HG03457 (cell line): ENCODE results near the gene RCC1.
"Not testable (repeated sequence)": the region's sequence is repeated elsewhere in the genome, so short reads cannot be mapped to it uniquely, and the experiment has no call there.

Source experiments
- ATAC-seq: cut with Tn5 transposase; IDR thresholded peaks from one replicate; pipeline ENCODE4 v1.9.1; 2021; ENCODE audit warnings: moderate number of reproducible peaks; ENCODE audit not compliant: unreplicated experiment

RCC1 gene

GRCh38 chr1:28505406-28506187, at the start of gene RCC1:
TSS of gene RCC1 (plus strand) at chr1:28506043. CDS start at chr1:28529867, 23,824 bp downstream.
- peak; percentile 58 for ATAC-seq

GRCh38 chr1:28456078-28456477, 49.8 kb upstream of the RCC1 start:
- ATAC-seq, result no peak

- ATAC-seq, result no peak
Measured at GRCh38 chr1:28457678-28458077, 48.2 kb upstream of the RCC1 start.

- no peak for ATAC-seq
Measured at GRCh38 chr1:28458237-28459228, 47.3 kb upstream of the RCC1 start.

- no peak for ATAC-seq
Measured at GRCh38 chr1:28466226-28466778, 39.5 kb upstream of the RCC1 start.

GRCh38 chr1:28470146-28470545, 35.7 kb upstream of the RCC1 start:
- ATAC-seq, result no peak

GRCh38 chr1:28479497-28479896, 26.3 kb upstream of the RCC1 start:
- ATAC-seq, result not testable (repeated sequence)

GRCh38 chr1:28480308-28480707, 25.5 kb upstream of the RCC1 start:
- no peak for ATAC-seq

GRCh38 chr1:28482138-28482537, 23.7 kb upstream of the RCC1 start:
- ATAC-seq, result no peak

GRCh38 chr1:28482702-28483101, 23.1 kb upstream of the RCC1 start:
- no peak for ATAC-seq

GRCh38 chr1:28494737-28495136, 11.1 kb upstream of the RCC1 start:
- no peak for ATAC-seq

GRCh38 chr1:28499553-28499952, 6.3 kb upstream of the RCC1 start:
- ATAC-seq, result no peak

GRCh38 chr1:28501925-28502324, 3.9 kb upstream of the RCC1 start:
- ATAC-seq, result no peak

GRCh38 chr1:28503117-28503516, 2.7 kb upstream of the RCC1 start:
- no peak for ATAC-seq

- no peak for ATAC-seq
Measured at GRCh38 chr1:28506907-28507246, 1.0 kb downstream of the RCC1 start.

- no peak for ATAC-seq
Measured at GRCh38 chr1:28507247-28507645, 1.4 kb downstream of the RCC1 start.

- no peak for ATAC-seq
Measured at GRCh38 chr1:28507646-28508434, 2.0 kb downstream of the RCC1 start.

- no peak for ATAC-seq
Measured at GRCh38 chr1:28508435-28508754, 2.6 kb downstream of the RCC1 start.

GRCh38 chr1:28509705-28510272, 3.9 kb downstream of the RCC1 start:
- no peak for ATAC-seq

GRCh38 chr1:28510273-28510969, 4.6 kb downstream of the RCC1 start:
- ATAC-seq, result no peak
